Progenitor cell of endocrine pancreas (in vitro differentiated cells): ENCODE measurements around the gene FOXN3. TPM values are rescaled to one million over a fixed set of nuclear protein-coding genes. Genes with fewer than 3 reads are reported as not detected.

Experiments used
- DNase-seq: peaks from one replicate; pipeline ENCODE4 v3.0.0; 2021; ENCODE audit warnings: low spot score; ENCODE audit not compliant: unreplicated experiment
- H3K27ac Mint-ChIP-seq: 2 replicates; pipeline ENCODE4 v1.8.0; 2021; ENCODE audit warnings: mild to moderate bottlenecking, moderate library complexity, mixed read lengths
- H3K27me3 Mint-ChIP-seq: 2 replicates; pipeline ENCODE4 v1.8.0; 2021; ENCODE audit warnings: mixed read lengths
- H3K36me3 Mint-ChIP-seq: 2 replicates; pipeline ENCODE4 v1.8.0; 2022; ENCODE audit warnings: mixed read lengths; ENCODE audit not compliant: insufficient read depth
- H3K4me1 Mint-ChIP-seq: 2 replicates; pipeline ENCODE4 v1.8.0; 2021; ENCODE audit warnings: low read depth, mixed read lengths
- H3K4me3 Mint-ChIP-seq: 2 replicates; pipeline ENCODE4 v1.8.0; 2021; ENCODE audit warnings: low read depth, mild to moderate bottlenecking, moderate library complexity, mixed read lengths
- H3K9me3 Mint-ChIP-seq: 2 replicates; pipeline ENCODE4 v1.8.0; 2021; ENCODE audit warnings: low read depth, mixed read lengths
- CTCF ChIP-seq: fragments of 200-600 bp; sonication (generic); IDR thresholded peaks from one replicate; pipeline ENCODE4 v1.5.0; 2021; ENCODE audit warnings: antibody characterized with exemption, mild to moderate bottlenecking; ENCODE audit not compliant: unreplicated experiment
- total RNA-seq: library from RNA; stranded (reverse); gene quantifications from 2 replicates; pipeline ENCODE4 v1.2.1, GENCODE V29; 2021

FOXN3 gene
- total RNA-seq, 1 donor from 2014 or later: 25.8 TPM

GRCh38 chr14:89144066-89144465 is 273.0 kb downstream of the FOXN3 start:
- Mint-ChIP-seq H3K27ac (no peak overlapping the region), H3K4me3 (no peak overlapping the region), H3K4me1 (peaks cover 4% of the 10 kb centered on the region), H3K9me3 (no peaks in the 10 kb centered on the region), H3K27me3 (peaks cover 38% of the 10 kb centered on the region), H3K36me3 (no peaks in the 10 kb centered on the region)
- TF ChIP-seq CTCF: no peak
- DNase-seq: no peak

GRCh38 chr14:89143595-89143994 is 273.4 kb downstream of the FOXN3 start:
- Mint-ChIP-seq H3K27me3 (peaks cover 37% of the 10 kb centered on the region), H3K9me3 (no peaks in the 10 kb centered on the region), H3K36me3 (no peaks in the 10 kb centered on the region), H3K4me1 (peaks cover 4% of the 10 kb centered on the region), H3K27ac (no peak overlapping the region), H3K4me3 (no peak overlapping the region)
- DNase-seq: no peak
- no peak for TF ChIP-seq CTCF

GRCh38 chr14:89142366-89142765 is 274.7 kb downstream of the FOXN3 start:
- Mint-ChIP-seq H3K4me3 (no peak overlapping the region), H3K27me3 (peaks cover 39% of the 10 kb centered on the region), H3K4me1 (peaks cover 4% of the 10 kb centered on the region), H3K36me3 (no peaks in the 10 kb centered on the region), H3K27ac (no peak overlapping the region), H3K9me3 (no peaks in the 10 kb centered on the region)
- no peak for TF ChIP-seq CTCF
- DNase-seq: no peak

GRCh38 chr14:89141862-89142261 is 275.2 kb downstream of the FOXN3 start:
- Mint-ChIP-seq H3K27ac (no peak overlapping the region), H3K9me3 (no peaks in the 10 kb centered on the region), H3K36me3 (no peaks in the 10 kb centered on the region), H3K4me1 (peaks cover 4% of the 10 kb centered on the region), H3K27me3 (peaks cover 35% of the 10 kb centered on the region), H3K4me3 (no peak overlapping the region)
- TF ChIP-seq CTCF: no peak
- no peak for DNase-seq

GRCh38 chr14:89140326-89140725 is 276.7 kb downstream of the FOXN3 start:
- TF ChIP-seq CTCF: no peak
- peaks cover 1% of the 10 kb centered on the region for H3K36me3 Mint-ChIP-seq
- H3K27me3 Mint-ChIP-seq: peaks cover 31% of the 10 kb centered on the region
- H3K9me3 Mint-ChIP-seq: peaks cover 8% of the 10 kb centered on the region
- H3K4me1 Mint-ChIP-seq: peaks cover 4% of the 10 kb centered on the region
- no peak for DNase-seq
- H3K4me3 Mint-ChIP-seq: no peak overlapping the region
- H3K27ac Mint-ChIP-seq: no peak overlapping the region
